HG02571 (cell line): ENCODE results near the gene CLP1.
"Not testable (repeated sequence)": the region's sequence is repeated elsewhere in the genome, so short reads cannot be mapped to it uniquely, and the experiment has no call there.

Source experiments
- ATAC-seq: cut with Tn5 transposase; IDR thresholded peaks from one replicate; pipeline ENCODE4 v1.9.1; 2021; ENCODE audit warnings: mild to moderate bottlenecking, moderate library complexity; ENCODE audit not compliant: unreplicated experiment

Gene CLP1

GRCh38 chr11:57640068-57640800, 17.3 kb upstream of the CLP1 start:
- no peak for ATAC-seq

GRCh38 chr11:57641011-57641807, 16.4 kb upstream of the CLP1 start:
- no peak for ATAC-seq

GRCh38 chr11:57643802-57644201, 13.8 kb upstream of the CLP1 start:
- no peak for ATAC-seq

- ATAC-seq, result peak; percentile 50
Measured at GRCh38 chr11:57644748-57645688, 12.5 kb upstream of the CLP1 start.

- ATAC-seq, result no peak
Measured at GRCh38 chr11:57645689-57646085, 11.9 kb upstream of the CLP1 start.

- ATAC-seq, result no peak
Measured at GRCh38 chr11:57646194-57646798, 11.3 kb upstream of the CLP1 start.

GRCh38 chr11:57646799-57647303, 10.7 kb upstream of the CLP1 start:
- no peak for ATAC-seq

- ATAC-seq, result no peak
Measured at GRCh38 chr11:57647372-57647771, 10.2 kb upstream of the CLP1 start.

- no peak for ATAC-seq
Measured at GRCh38 chr11:57647960-57648800, 9.4 kb upstream of the CLP1 start.

GRCh38 chr11:57648801-57649735, 8.5 kb upstream of the CLP1 start:
- no peak for ATAC-seq

- no peak for ATAC-seq
Measured at GRCh38 chr11:57649826-57650738, 7.5 kb upstream of the CLP1 start, which contains the start of gene YPEL4. Gene YPEL4 (minus strand): TSS chr11:57649912. CDS start chr11:57647107, 2,805 bp downstream.

GRCh38 chr11:57650739-57651090, 6.8 kb upstream of the CLP1 start:
- ATAC-seq, result no peak

GRCh38 chr11:57651408-57651807, 6.2 kb upstream of the CLP1 start:
- ATAC-seq, result no peak

GRCh38 chr11:57652230-57652629, 5.3 kb upstream of the CLP1 start:
- not testable (repeated sequence) for ATAC-seq

- ATAC-seq, result no peak
Measured at GRCh38 chr11:57652662-57653061, 4.9 kb upstream of the CLP1 start.

- no peak for ATAC-seq
Measured at GRCh38 chr11:57653163-57653562, 4.4 kb upstream of the CLP1 start.

GRCh38 chr11:57656885-57657193, 723 bp upstream of the CLP1 start:
- ATAC-seq, result no peak

- no peak for ATAC-seq
Measured at GRCh38 chr11:57658023-57658361, 430 bp downstream of the CLP1 start.
